ENCODE measurements around the gene NFIA. TPM values are rescaled to one million over a fixed set of nuclear protein-coding genes. Genes with fewer than 3 reads are reported as not detected.

NFIA gene
- total and polyA plus RNA-seq, 7 experiments from 2014 or later, result 1.0 to 8.6 (median 5.9) TPM

GRCh38 chr1:61240878-61241277 is 158.5 kb downstream of the NFIA start:
- no peak overlapping the region for H3K27ac Mint-ChIP-seq
- no peak for DNase-seq
- no peak overlapping the region for H3K4me3 Mint-ChIP-seq
- no peaks in the 10 kb centered on the region for H3K9me3 Mint-ChIP-seq
- Histone ChIP-seq H3K27me3 (ENCODE audit: control insufficient read depth in 2 of 2, insufficient read depth in 2 of 2, low read length in 2 of 2) (no peaks in the 10 kb centered on the region), H3K27ac (ENCODE audit: low read depth, low read length) (no peak overlapping the region), H3K36me3 (ENCODE audit: control insufficient read depth in 2 of 3, insufficient read depth in 3 of 3, low read length in 3 of 3) (no peaks in the 10 kb centered on the region), H3K9me3 (ENCODE audit: control insufficient read depth in 2 of 3, low read length in 3 of 3) (no peaks in the 10 kb centered on the region), H3K4me3 (ENCODE audit: low read length) (no peak overlapping the region), H3K4me1 (ENCODE audit: control insufficient read depth in 2 of 2, insufficient read depth in 2 of 2, low read length in 2 of 2) (no peaks in the 10 kb centered on the region)
- peaks cover 0 to 4% (median 0%) of the 10 kb centered on the region in 5 donors for H3K36me3 Mint-ChIP-seq
- ChIA-PET POLR2A (no interaction called here), CTCF (no interaction called here)
- intact Hi-C loops (cut with micrococcal nuclease), result no loop called here
- peaks cover 0 to 3% (median 0%) of the 10 kb centered on the region in 5 donors for H3K27me3 Mint-ChIP-seq
- H3K4me1 Mint-ChIP-seq, result peaks cover 0 to 3% (median 0%) of the 10 kb centered on the region in 7 donors
- no peak for ATAC-seq

GRCh38 chr1:61241411-61241838 is 159.1 kb downstream of the NFIA start:
- no peak overlapping the region for H3K4me3 Mint-ChIP-seq
- Histone ChIP-seq H3K27ac (ENCODE audit: low read depth, low read length) (no peak overlapping the region), H3K27me3 (ENCODE audit: control insufficient read depth in 2 of 2, insufficient read depth in 2 of 2, low read length in 2 of 2) (no peaks in the 10 kb centered on the region), H3K36me3 (ENCODE audit: control insufficient read depth in 2 of 3, insufficient read depth in 3 of 3, low read length in 3 of 3) (no peaks in the 10 kb centered on the region), H3K4me1 (ENCODE audit: control insufficient read depth in 2 of 2, insufficient read depth in 2 of 2, low read length in 2 of 2) (no peaks in the 10 kb centered on the region), H3K9me3 (ENCODE audit: control insufficient read depth in 2 of 3, low read length in 3 of 3) (no peaks in the 10 kb centered on the region), H3K4me3 (ENCODE audit: low read length) (no peak overlapping the region)
- H3K36me3 Mint-ChIP-seq, result peaks cover 0 to 4% (median 0%) of the 10 kb centered on the region in 5 donors
- H3K27me3 Mint-ChIP-seq, result peaks cover 0 to 3% (median 0%) of the 10 kb centered on the region in 5 donors
- H3K9me3 Mint-ChIP-seq, result no peaks in the 10 kb centered on the region
- intact Hi-C loops (cut with micrococcal nuclease), result no loop called here
- ATAC-seq, result no peak
- CTCF ChIA-PET, result no interaction called here
- POLR2A ChIA-PET, result no interaction called here
- H3K27ac Mint-ChIP-seq, result no peak overlapping the region
- DNase-seq, result no peak
- H3K4me1 Mint-ChIP-seq, result peaks cover 0 to 3% (median 0%) of the 10 kb centered on the region in 7 donors

- Histone ChIP-seq H3K27me3 (ENCODE audit: control insufficient read depth in 2 of 2, insufficient read depth in 2 of 2, low read length in 2 of 2) (no peaks in the 10 kb centered on the region), H3K4me1 (ENCODE audit: control insufficient read depth in 2 of 2, insufficient read depth in 2 of 2, low read length in 2 of 2) (no peaks in the 10 kb centered on the region), H3K27ac (ENCODE audit: low read depth, low read length) (no peak overlapping the region), H3K4me3 (ENCODE audit: low read length) (no peak overlapping the region), H3K36me3 (ENCODE audit: control insufficient read depth in 2 of 3, insufficient read depth in 3 of 3, low read length in 3 of 3) (no peaks in the 10 kb centered on the region), H3K9me3 (ENCODE audit: control insufficient read depth in 2 of 3, low read length in 3 of 3) (no peaks in the 10 kb centered on the region)
- CTCF ChIA-PET, result no interaction called here
- Mint-ChIP-seq H3K27me3 (peaks cover 0 to 3% (median 0%) of the 10 kb centered on the region in 5 donors), H3K4me1 (peaks cover 0 to 3% (median 0%) of the 10 kb centered on the region in 7 donors), H3K36me3 (peaks cover 0 to 4% (median 0%) of the 10 kb centered on the region in 5 donors), H3K4me3 (no peak overlapping the region), H3K27ac (no peak overlapping the region), H3K9me3 (no peaks in the 10 kb centered on the region)
- intact Hi-C loops (cut with micrococcal nuclease), result no loop called here
- no peak for ATAC-seq
- no peak for DNase-seq
- POLR2A ChIA-PET, result no interaction called here
Measured at GRCh38 chr1:61241973-61242381, 159.6 kb downstream of the NFIA start.

DNA sequence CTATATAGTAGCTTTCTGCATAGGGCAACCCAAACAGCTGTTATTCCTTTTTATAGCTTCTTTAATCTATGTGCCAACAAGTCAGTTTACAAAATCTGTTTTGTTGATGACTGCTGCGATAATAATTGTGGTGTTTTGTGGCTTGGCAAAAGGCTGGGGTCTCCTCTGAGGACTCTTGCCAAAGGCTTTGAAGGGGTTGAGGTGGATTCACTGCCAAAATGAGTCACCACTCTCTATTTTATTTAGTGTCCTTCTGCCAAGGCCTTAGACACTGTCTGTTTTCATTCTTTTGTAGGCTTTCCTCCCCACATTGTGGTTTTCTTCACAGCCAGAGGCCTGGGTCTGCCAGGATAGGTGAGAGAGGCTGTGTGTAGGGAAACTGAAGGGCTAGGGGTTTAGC is 161.8 kb downstream of the NFIA start:
- no peaks in the 10 kb centered on the region for H3K36me3 ChIP-seq (ENCODE audit: control insufficient read depth in 2 of 3, insufficient read depth in 3 of 3, low read length in 3 of 3)
- H3K36me3 Mint-ChIP-seq, result peaks cover 0 to 4% (median 0%) of the 10 kb centered on the region in 5 donors
- H3K4me3 ChIP-seq (ENCODE audit: low read length), result no peak overlapping the region
- ATAC-seq (no peak), DNase-seq (no peak)
- intact Hi-C loops (cut with micrococcal nuclease), result no loop called here
- no peaks in the 10 kb centered on the region for H3K9me3 Mint-ChIP-seq
- peaks cover 0 to 3% (median 0%) of the 10 kb centered on the region in 7 donors for H3K4me1 Mint-ChIP-seq
- no peaks in the 10 kb centered on the region for H3K4me1 ChIP-seq (ENCODE audit: control insufficient read depth in 2 of 2, insufficient read depth in 2 of 2, low read length in 2 of 2)
- CTCF ChIA-PET, result no interaction called here
- H3K9me3 ChIP-seq (ENCODE audit: control insufficient read depth in 2 of 3, low read length in 3 of 3), result no peaks in the 10 kb centered on the region
- H3K27ac Mint-ChIP-seq, result no peak overlapping the region
- H3K27me3 ChIP-seq (ENCODE audit: control insufficient read depth in 2 of 2, insufficient read depth in 2 of 2, low read length in 2 of 2), result no peaks in the 10 kb centered on the region
- POLR2A ChIA-PET, result no interaction called here
- no peaks in the 10 kb centered on the region for H3K27me3 Mint-ChIP-seq
- H3K27ac ChIP-seq (ENCODE audit: low read depth, low read length), result no peak overlapping the region
- no peak overlapping the region for H3K4me3 Mint-ChIP-seq

DNA sequence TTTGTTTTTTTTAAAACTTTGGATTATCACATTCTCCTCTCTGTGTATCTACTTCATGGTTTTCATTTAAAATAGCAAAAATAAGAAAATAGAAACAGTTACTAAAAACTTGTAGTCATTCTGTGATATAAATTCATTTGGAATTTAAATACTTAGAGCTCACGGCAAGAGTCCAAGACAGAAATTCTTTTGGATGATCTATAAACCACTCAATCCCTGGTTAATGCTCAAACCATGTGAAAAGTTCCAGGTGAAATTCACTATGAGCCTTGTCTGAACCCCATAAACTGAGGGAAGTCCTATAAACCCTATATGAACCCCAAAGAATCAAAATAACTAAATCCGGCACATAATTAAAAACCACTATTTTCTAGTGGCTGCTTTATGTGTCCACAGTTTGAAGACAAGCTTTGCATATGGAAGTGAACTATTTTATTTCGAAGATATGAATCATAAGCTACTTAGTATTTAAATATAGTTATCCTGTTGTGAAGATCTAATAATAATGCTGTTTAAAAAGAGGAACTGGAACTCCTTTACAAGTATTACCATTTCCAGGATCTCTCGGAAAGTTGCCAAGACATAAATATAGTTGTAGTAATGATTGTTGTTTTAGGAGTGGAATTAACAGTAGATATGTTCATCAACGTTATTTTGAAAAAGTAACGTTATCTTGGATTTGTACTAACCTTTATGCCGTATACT is 163.5 kb downstream of the NFIA start:
- H3K4me3 Mint-ChIP-seq, result no peak overlapping the region
- H3K4me3 ChIP-seq (ENCODE audit: low read length), result no peak overlapping the region
- ChIA-PET CTCF (no interaction called here), POLR2A (no interaction called here)
- H3K4me1 Mint-ChIP-seq, result peaks cover 0 to 3% (median 0%) of the 10 kb centered on the region in 7 donors
- H3K27ac ChIP-seq (ENCODE audit: low read depth, low read length), result no peak overlapping the region
- no peaks in the 10 kb centered on the region for H3K27me3 ChIP-seq (ENCODE audit: control insufficient read depth in 2 of 2, insufficient read depth in 2 of 2, low read length in 2 of 2)
- no peaks in the 10 kb centered on the region for H3K9me3 ChIP-seq (ENCODE audit: control insufficient read depth in 2 of 3, low read length in 3 of 3)
- intact Hi-C loops (cut with micrococcal nuclease), result no loop called here
- H3K9me3 Mint-ChIP-seq, result no peaks in the 10 kb centered on the region
- ATAC-seq, result no peak
- H3K27me3 Mint-ChIP-seq, result peaks cover 0 to 2% (median 0%) of the 10 kb centered on the region in 5 donors
- no peaks in the 10 kb centered on the region for H3K4me1 ChIP-seq (ENCODE audit: control insufficient read depth in 2 of 2, insufficient read depth in 2 of 2, low read length in 2 of 2)
- DNase-seq, result no peak
- no peak overlapping the region for H3K27ac Mint-ChIP-seq
- peaks cover 0 to 4% (median 0%) of the 10 kb centered on the region in 5 donors for H3K36me3 Mint-ChIP-seq
- H3K36me3 ChIP-seq (ENCODE audit: control insufficient read depth in 2 of 3, insufficient read depth in 3 of 3, low read length in 3 of 3), result no peaks in the 10 kb centered on the region

GRCh38 chr1:61247051-61247825 is 164.9 kb downstream of the NFIA start:
- Histone ChIP-seq H3K36me3 (ENCODE audit: control insufficient read depth in 2 of 3, insufficient read depth in 3 of 3, low read length in 3 of 3) (no peaks in the 10 kb centered on the region), H3K27ac (ENCODE audit: low read depth, low read length) (no peak overlapping the region), H3K4me1 (ENCODE audit: control insufficient read depth in 2 of 2, insufficient read depth in 2 of 2, low read length in 2 of 2) (no peaks in the 10 kb centered on the region), H3K4me3 (ENCODE audit: low read length) (no peak overlapping the region), H3K27me3 (ENCODE audit: control insufficient read depth in 2 of 2, insufficient read depth in 2 of 2, low read length in 2 of 2) (no peaks in the 10 kb centered on the region), H3K9me3 (ENCODE audit: control insufficient read depth in 2 of 3, low read length in 3 of 3) (no peaks in the 10 kb centered on the region)
- intact Hi-C loops (cut with micrococcal nuclease), result no loop called here
- H3K9me3 Mint-ChIP-seq, result no peaks in the 10 kb centered on the region
- peaks cover 0 to under 1% (median 0%) of the 10 kb centered on the region in 5 donors for H3K36me3 Mint-ChIP-seq
- POLR2A ChIA-PET, result no interaction called here
- H3K4me3 Mint-ChIP-seq, result no peak overlapping the region
- ATAC-seq (no peak), DNase-seq (no peak)
- no peaks in the 10 kb centered on the region for H3K4me1 Mint-ChIP-seq
- CTCF ChIA-PET, result no interaction called here
- H3K27ac Mint-ChIP-seq, result no peak overlapping the region
- H3K27me3 Mint-ChIP-seq, result peaks cover 0 to 6% (median 0%) of the 10 kb centered on the region in 5 donors

Data from naive thymus-derived CD4-positive, alpha-beta T cell (primary cell).